H9 (cell line): ENCODE results near the gene ACAA2. TPM values are rescaled to one million over a fixed set of nuclear protein-coding genes. Genes with fewer than 3 reads are reported as not detected.

ENCODE experiments used
- DNase-seq: peaks from one replicate; pipeline ENCODE4 v3.0.0-alpha.2; 2017
- H2AFZ ChIP-seq: one replicate; pipeline ENCODE4 v1.6.1; 2013; ENCODE audit warnings: mild to moderate bottlenecking, low read length, control low read depth, moderate library complexity
- H2AK5ac ChIP-seq: 2 replicates; pipeline ENCODE4 v1.6.1; 2013; ENCODE audit warnings: low read length, control low read depth, mixed read lengths; ENCODE audit not compliant: insufficient read length
- H2BK120ac ChIP-seq: one replicate; pipeline ENCODE4 v1.6.1; 2013; ENCODE audit warnings: low read depth, mild to moderate bottlenecking, low read length, control low read depth, inconsistent platforms; ENCODE audit not compliant: poor library complexity, severe bottlenecking
- H2BK12ac ChIP-seq: 2 replicates; pipeline ENCODE4 v1.6.1; 2013; ENCODE audit warnings: low read length, control low read depth, mixed read lengths, low read depth; ENCODE audit not compliant: insufficient read length
- H2BK15ac ChIP-seq: 2 replicates; pipeline ENCODE4 v1.6.1; 2013; ENCODE audit warnings: low read depth, low read length, control low read depth
- H2BK20ac ChIP-seq: one replicate; pipeline ENCODE4 v1.6.1; 2013; ENCODE audit warnings: low read depth, mild to moderate bottlenecking, low read length, control low read depth, inconsistent platforms; ENCODE audit not compliant: poor library complexity, severe bottlenecking
- H2BK5ac ChIP-seq: 2 replicates; pipeline ENCODE4 v1.6.1; 2013; ENCODE audit warnings: low read length, control low read depth, mixed read lengths; ENCODE audit not compliant: insufficient read length
- H3K14ac ChIP-seq: 2 replicates; pipeline ENCODE4 v1.6.1; 2013; ENCODE audit warnings: low read length, control low read depth; ENCODE audit not compliant: insufficient read depth
- H3K18ac ChIP-seq: 2 replicates; pipeline ENCODE4 v1.6.1; 2013; ENCODE audit warnings: low read depth, mild to moderate bottlenecking, mixed read lengths, low read length, control low read depth; ENCODE audit not compliant: insufficient read length
- H3K23ac ChIP-seq: 2 replicates; pipeline ENCODE4 v1.6.1; 2013; ENCODE audit warnings: low read length, control low read depth, mixed read lengths, low read depth; ENCODE audit not compliant: insufficient read length
- H3K23me2 ChIP-seq: 2 replicates; pipeline ENCODE4 v1.6.1; 2013; ENCODE audit warnings: low read depth, mild to moderate bottlenecking, mixed read lengths, low read length, control low read depth; ENCODE audit not compliant: insufficient read length, poor library complexity, severe bottlenecking
- H3K27ac ChIP-seq: 2 replicates; pipeline ENCODE4 v1.5.1; 2013; ENCODE audit warnings: low read length, control low read depth, mixed read lengths, low read depth; ENCODE audit not compliant: insufficient read length
- H3K27me3 ChIP-seq: 2 replicates; pipeline ENCODE4 v1.6.1; 2013; ENCODE audit warnings: low read length, control low read depth, inconsistent platforms; ENCODE audit not compliant: insufficient read depth
- H3K4ac ChIP-seq: 2 replicates; pipeline ENCODE4 v1.6.1; 2013; ENCODE audit warnings: low read depth, mild to moderate bottlenecking, control low read depth, inconsistent platforms, low read length, moderate library complexity
- H3K4me1 ChIP-seq: 2 replicates; pipeline ENCODE4 v1.6.1; 2013; ENCODE audit warnings: low read length, control low read depth, inconsistent platforms; ENCODE audit not compliant: insufficient read depth
- H3K4me2 ChIP-seq: 2 replicates; pipeline ENCODE4 v1.6.1; 2013; ENCODE audit warnings: low read length, control low read depth, mixed read lengths; ENCODE audit not compliant: insufficient read length, insufficient read depth
- H3K56ac ChIP-seq: 2 replicates; pipeline ENCODE4 v1.6.1; 2013; ENCODE audit warnings: low read depth, mild to moderate bottlenecking, mixed read lengths, low read length, control low read depth; ENCODE audit not compliant: insufficient read length
- H3K79me1 ChIP-seq: 2 replicates; pipeline ENCODE4 v1.6.1; 2013; ENCODE audit warnings: low read depth, mild to moderate bottlenecking, moderate library complexity, low read length, control low read depth, inconsistent platforms; ENCODE audit not compliant: insufficient read depth, poor library complexity, severe bottlenecking
- H3K79me2 ChIP-seq: 2 replicates; pipeline ENCODE4 v1.6.1; 2013; ENCODE audit warnings: low read length, control low read depth, inconsistent platforms; ENCODE audit not compliant: insufficient read depth
- H3K9ac ChIP-seq: 2 replicates; pipeline ENCODE4 v1.6.1; 2013; ENCODE audit warnings: low read length, control low read depth, mixed read lengths; ENCODE audit not compliant: insufficient read length; ENCODE audit errors: extremely low read depth
- H3K9me3 ChIP-seq: one replicate; pipeline ENCODE4 v1.6.1; 2013; ENCODE audit warnings: low read depth, low read length, inconsistent platforms; ENCODE audit not compliant: control insufficient read depth
- H3T11ph ChIP-seq: one replicate; pipeline ENCODE4 v1.6.1; 2013; ENCODE audit warnings: mild to moderate bottlenecking, low read length, control low read depth, inconsistent platforms
- H4K20me1 ChIP-seq: one replicate; pipeline ENCODE4 v1.6.1; 2013; ENCODE audit not compliant: control insufficient read depth, insufficient read length, insufficient read depth
- H4K5ac ChIP-seq: 2 replicates; pipeline ENCODE4 v1.6.1; 2013; ENCODE audit warnings: low read depth, mild to moderate bottlenecking, mixed read lengths, low read length, control low read depth; ENCODE audit not compliant: insufficient read length
- H4K8ac ChIP-seq: replicated peaks from 2 replicates; pipeline ENCODE4 v1.6.1; 2013; ENCODE audit warnings: low read length, control low read depth, mixed read lengths, low read depth; ENCODE audit not compliant: insufficient read length
- H4K91ac ChIP-seq: 2 replicates; pipeline ENCODE4 v1.6.1; 2013; ENCODE audit warnings: low read depth, mild to moderate bottlenecking, moderate library complexity, mixed read lengths, low read length, control low read depth; ENCODE audit not compliant: insufficient read length
- H3K27ac Mint-ChIP-seq, 3 experiments: 2 replicates in 2 of 3; 3 replicates in 1 of 3; pipeline ENCODE4 v1.8.0; 2020 to 2021; ENCODE audit warnings: mixed read lengths in 3 of 3, mild to moderate bottlenecking in 1 of 3, moderate library complexity in 1 of 3
- H3K27me3 Mint-ChIP-seq: 2 replicates; pipeline ENCODE4 v1.8.0; 2021; ENCODE audit warnings: low read depth, mild to moderate bottlenecking, moderate library complexity, mixed read lengths
- H3K36me3 Mint-ChIP-seq, 3 experiments: 2 replicates in 2 of 3; 3 replicates in 1 of 3; pipeline ENCODE4 v1.8.0; 2020 to 2021; ENCODE audit warnings: low read depth in 3 of 3, mixed read lengths in 3 of 3; ENCODE audit not compliant: insufficient read depth in 1 of 3
- H3K4me1 Mint-ChIP-seq, 2 experiments: 2 replicates each; pipeline ENCODE4 v1.8.0; 2020; ENCODE audit warnings: mixed read lengths in 2 of 2
- H3K4me3 Mint-ChIP-seq, 2 experiments: 2 replicates in 1 of 2; 3 replicates in 1 of 2; pipeline ENCODE4 v1.8.0; 2020 to 2021; ENCODE audit warnings: mild to moderate bottlenecking in 2 of 2, mixed read lengths in 2 of 2, moderate library complexity in 1 of 2
- H3K9me3 Mint-ChIP-seq, 2 experiments: 2 replicates in 1 of 2; 3 replicates in 1 of 2; pipeline ENCODE4 v1.8.0; 2020; ENCODE audit warnings: mild to moderate bottlenecking in 2 of 2, mixed read lengths in 2 of 2, moderate library complexity in 1 of 2
- CTCF ChIP-seq: fragments of 200-600 bp; sonication (generic); conservative IDR thresholded peaks from 3 replicates; pipeline ENCODE4 v1.8.0; 2021; ENCODE audit warnings: antibody characterized with exemption, mild to moderate bottlenecking
- whole genome bisulfite sequencing: extraction: QIAGEN DNeasy Blood & Tissue Kit; methylation state at CpG from one replicate; pipeline ENCODE4 v1.1.7; 2013; ENCODE audit warnings: missing lambda C conversion rate, low lambda C conversion rate, mixed read lengths; ENCODE audit not compliant: insufficient read length; ENCODE audit errors: extremely low coverage; 5-methylcytosine and 5-hydroxymethylcytosine counted together
- total RNA-seq: library from RNA; stranded (reverse); gene quantifications from 2 replicates; pipeline ENCODE4 v1.2.1, GENCODE V29; 2021

Gene ACAA2
- total RNA-seq, 1 experiment from 2014 or later, result 115 TPM

GRCh38 chr18:49744376-49745008 lies 68.8 kb downstream of the ACAA2 start:
- no peak overlapping the region for H2BK20ac ChIP-seq
- no peak for TF ChIP-seq CTCF
- H3K79me1 ChIP-seq, result no peaks in the 10 kb centered on the region
- no peak overlapping the region for H2BK5ac ChIP-seq
- H3K4me1 ChIP-seq, result 0 out of 2 replicates have a peak, but pooled peaks cover 2% of the 10 kb centered on the region
- Mint-ChIP-seq H3K9me3 (no peaks in the 10 kb centered on the region; a peak in 1 of 5 replicates), H3K27me3 (no peaks in the 10 kb centered on the region; the same call in none of the 2 replicates), H3K4me1 (peaks cover 14 to 28% of the 10 kb centered on the region in 2 experiments), H3K4me3 (no peak overlapping the region), H3K36me3 (no peaks in the 10 kb centered on the region; a peak in 1 of 7 replicates), H3K27ac (no peak overlapping the region)
- H3T11ph ChIP-seq, result no peak overlapping the region
- H2BK12ac ChIP-seq, result no peak overlapping the region
- H3K56ac ChIP-seq, result no peak overlapping the region
- no peak overlapping the region for H4K5ac ChIP-seq
- no peak overlapping the region for H2BK15ac ChIP-seq
- H3K18ac ChIP-seq, result no peak overlapping the region
- H3K27ac ChIP-seq, result no peak overlapping the region
- no peak overlapping the region for H2AFZ ChIP-seq
- H2BK120ac ChIP-seq, result no peak overlapping the region
- no peak overlapping the region for H4K91ac ChIP-seq
- no peaks in the 10 kb centered on the region for H3K79me2 ChIP-seq
- H3K9ac ChIP-seq, result no peak overlapping the region
- H3K27me3 ChIP-seq, result no peaks in the 10 kb centered on the region
- H3K14ac ChIP-seq, result no peak overlapping the region
- DNase-seq, result no peak
- H2AK5ac ChIP-seq, result no peak overlapping the region
- H4K20me1 ChIP-seq, result no peaks in the 10 kb centered on the region
- H3K9me3 ChIP-seq, result no peaks in the 10 kb centered on the region
- H3K4me2 ChIP-seq, result no peak overlapping the region
- no peaks in the 10 kb centered on the region for H3K23me2 ChIP-seq
- WGBS, result no CpG with 5 or more reads among the region's 8 CpGs
- H3K4ac ChIP-seq, result no peak overlapping the region
- H3K23ac ChIP-seq, result no peak overlapping the region
- H4K8ac ChIP-seq, result no peak overlapping the region
